Measurements from ENCODE around the gene VSIG10. TPM values are rescaled to one million over a fixed set of nuclear protein-coding genes. Genes with fewer than 3 reads are reported as not detected.

Gene VSIG10
- total and polyA plus RNA-seq, 2 donors (not counting 1 experiment from before 2014, with no cell fraction given): 9.1 to 31.7 TPM

DNA sequence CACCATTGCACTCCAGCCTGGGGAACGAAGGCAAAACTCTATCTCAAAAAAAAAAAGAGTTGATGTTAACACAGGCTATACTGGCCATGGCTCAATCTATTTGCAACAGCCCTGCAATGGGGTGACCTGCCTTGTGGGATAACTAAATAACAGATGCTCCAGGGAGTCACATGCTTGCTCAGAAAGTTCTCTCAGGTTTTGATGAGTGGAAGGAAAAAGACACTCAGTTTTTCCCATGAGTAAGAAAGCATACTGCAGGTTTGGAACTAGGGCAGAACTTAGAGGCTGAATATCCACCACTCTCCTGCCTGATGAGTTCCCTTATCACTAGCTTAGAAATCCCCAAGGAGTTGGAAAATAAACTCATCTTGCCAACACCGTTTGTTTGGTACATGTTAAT is 59.7 kb downstream of the VSIG10 start:
- no peak for TF ChIP-seq EZH2 (IDR thresholded peaks at IDR 0.05; ENCODE audit: low read length, missing control alignments)
- TF ChIP-seq, protein P1, sequence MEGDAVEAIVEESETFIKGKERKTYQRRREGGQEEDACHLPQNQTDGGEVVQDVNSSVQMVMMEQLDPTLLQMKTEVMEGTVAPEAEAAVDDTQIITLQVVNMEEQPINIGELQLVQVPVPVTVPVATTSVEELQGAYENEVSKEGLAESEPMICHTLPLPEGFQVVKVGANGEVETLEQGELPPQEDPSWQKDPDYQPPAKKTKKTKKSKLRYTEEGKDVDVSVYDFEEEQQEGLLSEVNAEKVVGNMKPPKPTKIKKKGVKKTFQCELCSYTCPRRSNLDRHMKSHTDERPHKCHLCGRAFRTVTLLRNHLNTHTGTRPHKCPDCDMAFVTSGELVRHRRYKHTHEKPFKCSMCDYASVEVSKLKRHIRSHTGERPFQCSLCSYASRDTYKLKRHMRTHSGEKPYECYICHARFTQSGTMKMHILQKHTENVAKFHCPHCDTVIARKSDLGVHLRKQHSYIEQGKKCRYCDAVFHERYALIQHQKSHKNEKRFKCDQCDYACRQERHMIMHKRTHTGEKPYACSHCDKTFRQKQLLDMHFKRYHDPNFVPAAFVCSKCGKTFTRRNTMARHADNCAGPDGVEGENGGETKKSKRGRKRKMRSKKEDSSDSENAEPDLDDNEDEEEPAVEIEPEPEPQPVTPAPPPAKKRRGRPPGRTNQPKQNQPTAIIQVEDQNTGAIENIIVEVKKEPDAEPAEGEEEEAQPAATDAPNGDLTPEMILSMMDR (conservative IDR thresholded peaks at IDR 0.05 in 1 of 2, IDR thresholded peaks at IDR 0.05 in 1 of 2; ENCODE audit: low read depth in 1 of 2, low read length in 2 of 2): no peak
- no peak overlapping the region for H3K27ac ChIP-seq (ENCODE audit: insufficient read depth, low read length)
- H4K20me1 ChIP-seq (ENCODE audit: control insufficient read depth, extremely low read depth, insufficient read depth, low read length): no peaks in the 10 kb centered on the region
- no peak for DNase-seq (ENCODE audit: low read depth in 2 of 2)
- H3K36me3 ChIP-seq (ENCODE audit: control insufficient read depth, insufficient read depth, low read length): peaks cover 21% of the 10 kb centered on the region
- no peaks in the 10 kb centered on the region for H3K4me1 ChIP-seq (ENCODE audit: control insufficient read depth, extremely low read depth, insufficient read depth, low read length)
- no peak overlapping the region for H3K4me3 ChIP-seq (replicated peaks in 1 of 4; ENCODE audit: control extremely low read depth in 1 of 4, insufficient read depth in 1 of 4, low read depth in 3 of 4, low read length in 4 of 4)
- no peak overlapping the region for H3K9ac ChIP-seq (ENCODE audit: insufficient read depth, low read length)
- H2AFZ ChIP-seq (ENCODE audit: low read length): no peak overlapping the region
- no peaks in the 10 kb centered on the region for H3K27me3 ChIP-seq (ENCODE audit: control insufficient read depth, insufficient read depth, low read length)
- H3K4me2 ChIP-seq (ENCODE audit: extremely low read depth, insufficient read depth, low read length): no peak overlapping the region
- H3K79me2 ChIP-seq (ENCODE audit: control insufficient read depth, insufficient read depth, low read length): peaks cover 25% of the 10 kb centered on the region
- no peaks in the 10 kb centered on the region for H3K9me3 ChIP-seq (ENCODE audit: control insufficient read depth, insufficient read depth, low read depth, low read length)

DNA sequence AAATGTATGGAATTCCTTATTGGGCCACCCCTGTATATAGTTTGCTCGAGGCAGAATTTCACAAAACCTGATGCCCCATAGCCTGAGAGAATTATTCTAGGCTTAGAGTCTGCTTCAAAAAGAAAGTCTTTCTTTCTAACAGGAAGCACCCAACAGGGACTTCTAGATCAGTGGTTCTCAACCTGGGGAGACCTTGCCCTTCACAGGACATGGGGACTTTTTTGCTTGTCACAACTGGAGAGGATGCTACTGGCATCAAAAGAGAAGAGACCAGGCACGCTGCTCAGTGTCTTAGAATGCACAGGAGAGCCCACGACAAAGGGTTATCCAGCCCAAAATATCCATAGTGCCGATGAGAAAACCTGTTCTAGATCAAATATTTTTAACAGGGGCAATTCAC is 61.7 kb downstream of the VSIG10 start:
- no peak for TF ChIP-seq EZH2 (IDR thresholded peaks at IDR 0.05; ENCODE audit: low read length, missing control alignments)
- TF ChIP-seq, protein P1 (conservative IDR thresholded peaks at IDR 0.05 in 1 of 2, IDR thresholded peaks at IDR 0.05 in 1 of 2; ENCODE audit: low read depth in 1 of 2, low read length in 2 of 2): no peak
- Histone ChIP-seq H3K79me2 (ENCODE audit: control insufficient read depth, insufficient read depth, low read length) (peaks cover 16% of the 10 kb centered on the region), H3K4me1 (ENCODE audit: control insufficient read depth, extremely low read depth, insufficient read depth, low read length) (no peaks in the 10 kb centered on the region), H3K9ac (ENCODE audit: insufficient read depth, low read length) (no peak overlapping the region), H3K27me3 (ENCODE audit: control insufficient read depth, insufficient read depth, low read length) (no peaks in the 10 kb centered on the region), H3K4me2 (ENCODE audit: extremely low read depth, insufficient read depth, low read length) (no peak overlapping the region), H3K36me3 (ENCODE audit: control insufficient read depth, insufficient read depth, low read length) (peaks cover 24% of the 10 kb centered on the region), H4K20me1 (ENCODE audit: control insufficient read depth, extremely low read depth, insufficient read depth, low read length) (no peaks in the 10 kb centered on the region), H3K27ac (ENCODE audit: insufficient read depth, low read length) (no peak overlapping the region), H2AFZ (ENCODE audit: low read length) (no peak overlapping the region), H3K4me3 (replicated peaks in 1 of 4; ENCODE audit: control extremely low read depth in 1 of 4, insufficient read depth in 1 of 4, low read depth in 3 of 4, low read length in 4 of 4) (no peak overlapping the region), H3K9me3 (ENCODE audit: control insufficient read depth, insufficient read depth, low read depth, low read length) (no peaks in the 10 kb centered on the region)
- no peak for DNase-seq (ENCODE audit: low read depth in 2 of 2)

DNA sequence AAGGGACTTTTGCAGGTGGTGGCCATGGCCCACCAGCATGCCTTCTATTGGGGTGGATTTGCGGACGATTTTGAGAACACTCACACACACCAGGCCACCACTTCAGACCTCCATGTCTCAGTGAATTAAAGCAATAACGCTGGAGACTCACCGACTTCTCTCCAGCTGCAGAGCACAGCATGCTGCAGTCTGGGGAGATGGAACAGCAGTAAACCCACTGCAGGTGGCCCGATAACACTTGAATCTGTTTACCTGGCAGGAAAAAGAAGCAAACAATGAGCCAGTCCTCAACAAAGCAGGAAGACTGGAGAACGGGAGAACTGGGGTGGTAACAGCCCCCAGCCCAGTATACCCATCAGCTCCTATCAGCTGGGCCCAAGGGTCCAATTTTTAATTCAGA is 65.7 kb downstream of the VSIG10 start:
- DNase-seq (ENCODE audit: low read depth in 2 of 2): no peak
- Histone ChIP-seq H3K9ac (ENCODE audit: insufficient read depth, low read length) (no peak overlapping the region), H3K4me2 (ENCODE audit: extremely low read depth, insufficient read depth, low read length) (no peak overlapping the region), H3K27me3 (ENCODE audit: control insufficient read depth, insufficient read depth, low read length) (no peaks in the 10 kb centered on the region), H3K9me3 (ENCODE audit: control insufficient read depth, insufficient read depth, low read depth, low read length) (no peaks in the 10 kb centered on the region), H2AFZ (ENCODE audit: low read length) (no peak overlapping the region), H3K79me2 (ENCODE audit: control insufficient read depth, insufficient read depth, low read length) (peaks cover 6% of the 10 kb centered on the region), H3K36me3 (ENCODE audit: control insufficient read depth, insufficient read depth, low read length) (peaks cover 32% of the 10 kb centered on the region), H4K20me1 (ENCODE audit: control insufficient read depth, extremely low read depth, insufficient read depth, low read length) (no peaks in the 10 kb centered on the region), H3K4me1 (ENCODE audit: control insufficient read depth, extremely low read depth, insufficient read depth, low read length) (peaks cover 6% of the 10 kb centered on the region), H3K4me3 (replicated peaks in 1 of 4; ENCODE audit: control extremely low read depth in 1 of 4, insufficient read depth in 1 of 4, low read depth in 3 of 4, low read length in 4 of 4) (no peak overlapping the region), H3K27ac (ENCODE audit: insufficient read depth, low read length) (no peak overlapping the region)
- TF ChIP-seq, protein P1 (conservative IDR thresholded peaks at IDR 0.05 in 1 of 2, IDR thresholded peaks at IDR 0.05 in 1 of 2; ENCODE audit: low read depth in 1 of 2, low read length in 2 of 2): no peak
